Measurements from ENCODE around the gene A4GALT. TPM values are rescaled to one million over a fixed set of nuclear protein-coding genes. Genes with fewer than 3 reads are reported as not detected.

A4GALT gene
- total and polyA plus RNA-seq, 2 experiments from 2014 or later, result 14.8 to 18.6 TPM

DNA sequence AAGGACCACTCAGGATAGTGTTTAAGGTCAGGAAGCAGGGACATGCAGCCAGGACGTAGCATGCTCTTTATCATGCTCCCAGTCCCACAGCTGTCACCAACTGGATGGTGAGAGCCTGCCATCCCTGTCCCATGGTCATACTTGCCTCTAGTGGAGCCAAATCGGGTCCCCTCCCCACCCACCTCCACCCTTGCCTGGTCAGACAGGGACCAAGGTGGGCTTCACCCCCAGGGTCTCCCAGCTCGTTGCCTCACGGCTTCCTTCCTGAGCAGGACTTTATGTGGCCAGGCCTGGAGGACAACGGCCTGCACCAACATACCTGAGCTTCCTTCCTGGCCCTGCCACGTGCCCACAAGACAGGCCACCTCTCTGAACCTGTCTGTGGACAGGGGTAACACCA, 19.8 kb downstream of the A4GALT start:
- Histone ChIP-seq H3K79me2 (ENCODE audit: insufficient read depth) (0 out of 2 replicates have a peak, but pooled peaks cover 17% of the 10 kb centered on the region), H3K27me3 (replicated peaks; ENCODE audit: insufficient read depth) (no peaks in the 10 kb centered on the region), H3K4me2 (ENCODE audit: unreplicated experiment) (no peak overlapping the region), H3K4me3 (no peak overlapping the region), H3K4me1 (ENCODE audit: insufficient read depth) (peaks cover 15% of the 10 kb centered on the region; the same call in 1 of the 2 replicates), H4K20me1 (ENCODE audit: insufficient read depth) (no peaks in the 10 kb centered on the region), H3K27ac (no peak overlapping the region), H2AFZ (no peak overlapping the region), H3K9me3 (ENCODE audit: low read depth) (no peaks in the 10 kb centered on the region), H3K9ac (no peak overlapping the region), H3F3A (ENCODE audit: insufficient read depth) (peaks cover 6% of the 10 kb centered on the region; the same call in 1 of the 2 replicates), H3K9me2 (ENCODE audit: insufficient read depth) (no peaks in the 10 kb centered on the region), H3K36me3 (ENCODE audit: low read depth) (no peaks in the 10 kb centered on the region)
- DNase-seq, result no peak
- TF ChIP-seq EZH2 (IDR thresholded peaks at IDR 0.05; ENCODE audit: insufficient read depth, poor library complexity, severe bottlenecking) (no peak), EZH2phosphoT487 (IDR thresholded peaks at IDR 0.05; ENCODE audit: insufficient read depth, low read depth) (no peak)
- in situ Hi-C loops (cut with MboI), result no loop called here
- WGBS, 2 experiments (ENCODE audit: low coverage in 1 of 2, low lambda C conversion rate in 2 of 2, missing lambda C conversion rate in 2 of 2), result 81 to 85% methylated on average over 6 of the region's 6 CpGs

DNA sequence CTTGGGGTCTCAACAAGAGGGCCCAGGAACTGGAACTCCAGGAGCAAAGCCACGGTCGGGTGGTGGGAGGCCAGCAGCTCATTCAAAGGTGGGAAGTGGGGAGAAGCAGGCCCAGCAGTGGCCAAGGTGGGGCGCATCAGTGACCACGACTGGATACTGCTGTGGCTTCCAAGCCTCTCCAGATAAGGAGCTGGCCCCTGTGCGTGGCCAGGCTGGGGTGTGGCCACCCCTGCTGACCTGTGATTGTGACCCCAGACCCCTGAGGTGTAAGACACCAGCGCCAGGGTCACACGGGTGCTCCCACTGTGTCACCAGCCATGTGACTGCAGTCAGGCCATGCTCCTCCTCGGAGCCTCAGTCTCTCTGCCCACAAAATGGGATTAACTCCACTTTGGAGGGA, 20.3 kb downstream of the A4GALT start:
- Histone ChIP-seq H3K27me3 (replicated peaks; ENCODE audit: insufficient read depth) (no peaks in the 10 kb centered on the region), H3K9me2 (ENCODE audit: insufficient read depth) (no peaks in the 10 kb centered on the region), H3F3A (ENCODE audit: insufficient read depth) (peaks cover 6% of the 10 kb centered on the region; the same call in 1 of the 2 replicates), H3K4me2 (ENCODE audit: unreplicated experiment) (no peak overlapping the region), H3K79me2 (ENCODE audit: insufficient read depth) (0 out of 2 replicates have a peak, but pooled peaks cover 17% of the 10 kb centered on the region), H3K9me3 (ENCODE audit: low read depth) (no peaks in the 10 kb centered on the region), H2AFZ (no peak overlapping the region), H4K20me1 (ENCODE audit: insufficient read depth) (no peaks in the 10 kb centered on the region), H3K9ac (no peak overlapping the region), H3K4me3 (no peak overlapping the region), H3K27ac (no peak overlapping the region), H3K4me1 (ENCODE audit: insufficient read depth) (peaks cover 15% of the 10 kb centered on the region; the same call in 1 of the 2 replicates), H3K36me3 (ENCODE audit: low read depth) (no peaks in the 10 kb centered on the region)
- 89 to 92% methylated on average over 8 of the region's 8 CpGs for WGBS, 2 experiments (ENCODE audit: low coverage in 1 of 2, low lambda C conversion rate in 2 of 2, missing lambda C conversion rate in 2 of 2)
- TF ChIP-seq EZH2phosphoT487 (IDR thresholded peaks at IDR 0.05; ENCODE audit: insufficient read depth, low read depth) (no peak), EZH2 (IDR thresholded peaks at IDR 0.05; ENCODE audit: insufficient read depth, poor library complexity, severe bottlenecking) (no peak)
- DNase-seq, result no peak
- in situ Hi-C loops (cut with MboI), result no loop called here

GRCh38 chr22:42699976-42700352, 20.7 kb downstream of the A4GALT start:
- Histone ChIP-seq H2AFZ (peak overlapping the region; percentile 65; the same call in 1 of the 2 replicates), H3F3A (ENCODE audit: insufficient read depth) (peaks cover 6% of the 10 kb centered on the region; the same call in 1 of the 2 replicates), H3K27ac (no peak overlapping the region), H3K4me3 (no peak overlapping the region), H3K9me2 (ENCODE audit: insufficient read depth) (no peaks in the 10 kb centered on the region), H4K20me1 (ENCODE audit: insufficient read depth) (no peaks in the 10 kb centered on the region), H3K4me1 (ENCODE audit: insufficient read depth) (peaks cover 15% of the 10 kb centered on the region; the same call in 1 of the 2 replicates), H3K9ac (no peak overlapping the region; the same call in 1 of the 2 replicates), H3K4me2 (ENCODE audit: unreplicated experiment) (no peak overlapping the region), H3K79me2 (ENCODE audit: insufficient read depth) (0 out of 2 replicates have a peak, but pooled peaks cover 17% of the 10 kb centered on the region), H3K27me3 (replicated peaks; ENCODE audit: insufficient read depth) (no peaks in the 10 kb centered on the region), H3K36me3 (ENCODE audit: low read depth) (no peaks in the 10 kb centered on the region), H3K9me3 (ENCODE audit: low read depth) (no peaks in the 10 kb centered on the region)
- no peak for DNase-seq
- 91 to 94% methylated on average over 12 of the region's 12 CpGs for WGBS, 2 experiments (ENCODE audit: low coverage in 1 of 2, low lambda C conversion rate in 2 of 2, missing lambda C conversion rate in 2 of 2)
- TF ChIP-seq EZH2 (IDR thresholded peaks at IDR 0.05; ENCODE audit: insufficient read depth, poor library complexity, severe bottlenecking), result no peak
- TF ChIP-seq EZH2phosphoT487 (IDR thresholded peaks at IDR 0.05; ENCODE audit: insufficient read depth, low read depth), result no peak
- in situ Hi-C loops (cut with MboI), result no loop called here

DNA sequence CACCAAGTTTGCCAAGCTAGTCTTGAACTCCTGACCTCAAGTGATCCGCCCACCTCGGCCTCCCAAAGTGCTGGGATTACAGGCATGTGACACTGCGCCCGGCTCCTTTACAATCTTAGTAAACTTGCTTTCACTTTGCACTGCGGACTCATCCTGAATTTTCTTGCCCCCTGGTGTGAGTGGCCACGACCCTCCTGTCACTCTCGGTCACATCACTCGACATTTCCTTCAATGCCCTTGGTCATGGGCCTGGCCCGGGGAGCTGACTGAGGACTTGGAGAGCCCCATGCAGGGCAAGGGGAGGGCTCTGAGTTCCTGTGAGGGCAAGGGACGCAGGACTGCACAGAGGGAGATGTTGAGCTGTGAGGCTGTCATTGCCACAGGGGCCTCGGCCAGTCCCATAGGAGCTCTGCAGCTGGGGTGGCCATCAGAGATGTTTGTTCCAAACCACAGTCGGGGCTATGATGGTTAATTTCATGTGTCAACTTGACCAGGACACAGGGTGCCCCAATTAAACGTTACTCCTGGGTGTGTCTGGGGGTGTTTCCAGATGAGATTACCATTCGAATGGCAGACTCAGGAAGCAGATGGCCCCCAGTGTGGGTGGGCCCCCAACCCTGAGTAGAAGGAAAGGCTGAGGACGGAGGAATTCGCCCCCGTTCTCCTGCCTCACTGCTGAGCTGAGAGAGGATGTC, 21.2 kb downstream of the A4GALT start:
- Histone ChIP-seq H3K27ac (no peak overlapping the region), H3K36me3 (ENCODE audit: low read depth) (no peaks in the 10 kb centered on the region), H3K9ac (peak overlapping the region; percentile 62), H3K4me1 (ENCODE audit: insufficient read depth) (peaks cover 15% of the 10 kb centered on the region; the same call in 1 of the 2 replicates), H2AFZ (peak overlapping the region; percentile 65), H3K4me2 (ENCODE audit: unreplicated experiment) (peak overlapping the region; percentile 89), H3K27me3 (replicated peaks; ENCODE audit: insufficient read depth) (no peaks in the 10 kb centered on the region), H4K20me1 (ENCODE audit: insufficient read depth) (no peaks in the 10 kb centered on the region), H3K9me3 (ENCODE audit: low read depth) (no peaks in the 10 kb centered on the region), H3F3A (ENCODE audit: insufficient read depth) (peaks cover 6% of the 10 kb centered on the region; the same call in 1 of the 2 replicates), H3K4me3 (peak overlapping the region; percentile 47), H3K9me2 (ENCODE audit: insufficient read depth) (no peaks in the 10 kb centered on the region), H3K79me2 (ENCODE audit: insufficient read depth) (0 out of 2 replicates have a peak, but pooled peaks cover 17% of the 10 kb centered on the region)
- in situ Hi-C loops (cut with MboI), result no loop called here
- peak; percentile 51 for DNase-seq
- 39 to 49% methylated on average over 17 of the region's 17 CpGs for WGBS, 2 experiments (ENCODE audit: low coverage in 1 of 2, low lambda C conversion rate in 2 of 2, missing lambda C conversion rate in 2 of 2)
- no peak for TF ChIP-seq EZH2 (IDR thresholded peaks at IDR 0.05; ENCODE audit: insufficient read depth, poor library complexity, severe bottlenecking)
- no peak for TF ChIP-seq EZH2phosphoT487 (IDR thresholded peaks at IDR 0.05; ENCODE audit: insufficient read depth, low read depth)
